A673 (cell line): ENCODE data around the gene SYNE1.

Experiments
- EZH2 ChIP-seq: fragments of 200-600 bp; sonication (generic); IDR thresholded peaks from 2 replicates; pipeline ENCODE4 v1.6.1; 2017; ENCODE audit warnings: borderline replicate concordance, low read depth, mild to moderate bottlenecking, mixed read lengths, antibody characterized with exemption, low read length; ENCODE audit not compliant: poor library complexity, severe bottlenecking
- TF ChIP-seq, protein P1 (sequence below): fragments of 300-800, 200-600 bp; sonication (generic); conservative IDR thresholded peaks from 2 replicates; pipeline ENCODE4 v1.5.1; 2017; ENCODE audit warnings: low read depth, mild to moderate bottlenecking, antibody characterized with exemption, low read length, moderate library complexity, mixed read lengths

DNA sequence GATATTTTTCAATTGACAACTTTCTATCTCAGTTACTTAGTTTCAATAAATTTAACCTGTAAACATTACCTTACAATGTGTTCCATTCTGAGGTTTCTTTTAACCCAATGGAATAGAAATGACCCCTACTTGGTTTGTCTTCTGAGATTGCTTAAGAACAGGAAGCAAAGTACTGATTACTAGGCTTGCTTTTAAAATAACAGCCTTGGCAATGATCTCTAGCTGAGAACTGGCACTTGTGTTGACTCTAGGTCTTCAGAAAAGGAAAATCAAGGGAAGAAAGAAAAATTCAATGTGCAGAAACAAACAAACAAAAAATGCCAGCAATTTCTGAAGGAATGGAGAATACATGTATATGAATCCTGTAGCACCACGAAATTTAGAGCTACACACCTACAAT, 66.1 kb downstream of the SYNE1 start:
- TF ChIP-seq, protein P1, sequence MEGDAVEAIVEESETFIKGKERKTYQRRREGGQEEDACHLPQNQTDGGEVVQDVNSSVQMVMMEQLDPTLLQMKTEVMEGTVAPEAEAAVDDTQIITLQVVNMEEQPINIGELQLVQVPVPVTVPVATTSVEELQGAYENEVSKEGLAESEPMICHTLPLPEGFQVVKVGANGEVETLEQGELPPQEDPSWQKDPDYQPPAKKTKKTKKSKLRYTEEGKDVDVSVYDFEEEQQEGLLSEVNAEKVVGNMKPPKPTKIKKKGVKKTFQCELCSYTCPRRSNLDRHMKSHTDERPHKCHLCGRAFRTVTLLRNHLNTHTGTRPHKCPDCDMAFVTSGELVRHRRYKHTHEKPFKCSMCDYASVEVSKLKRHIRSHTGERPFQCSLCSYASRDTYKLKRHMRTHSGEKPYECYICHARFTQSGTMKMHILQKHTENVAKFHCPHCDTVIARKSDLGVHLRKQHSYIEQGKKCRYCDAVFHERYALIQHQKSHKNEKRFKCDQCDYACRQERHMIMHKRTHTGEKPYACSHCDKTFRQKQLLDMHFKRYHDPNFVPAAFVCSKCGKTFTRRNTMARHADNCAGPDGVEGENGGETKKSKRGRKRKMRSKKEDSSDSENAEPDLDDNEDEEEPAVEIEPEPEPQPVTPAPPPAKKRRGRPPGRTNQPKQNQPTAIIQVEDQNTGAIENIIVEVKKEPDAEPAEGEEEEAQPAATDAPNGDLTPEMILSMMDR: no peak
- TF ChIP-seq EZH2: no peak
